DMS79 (cell line): ENCODE data around the gene PLCXD3.

Source experiments
- DNase-seq: peaks from one replicate; lab custom pipeline; 2025; lab: John Stamatoyannopoulos, UW

The PLCXD3 gene

DNA sequence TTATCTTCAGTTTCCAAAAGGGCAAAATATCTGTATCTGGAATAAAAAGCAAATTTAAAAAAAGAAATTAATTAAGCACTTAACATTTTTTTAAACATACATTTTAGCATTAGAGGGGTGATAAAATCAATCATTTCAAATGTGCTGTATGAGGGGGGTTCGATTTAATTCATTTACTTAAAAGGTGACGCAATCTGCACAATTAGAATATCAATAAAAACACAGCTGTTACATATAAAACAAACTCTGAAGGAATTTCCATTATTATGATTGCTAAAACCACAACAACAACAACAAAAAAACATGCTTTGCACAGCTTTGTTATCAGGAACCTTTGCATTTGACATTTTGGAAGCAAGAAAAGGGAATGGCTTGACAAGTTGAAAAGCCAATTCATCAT lies 225.5 kb downstream of the PLCXD3 start:
- no peak for DNase-seq

DNA sequence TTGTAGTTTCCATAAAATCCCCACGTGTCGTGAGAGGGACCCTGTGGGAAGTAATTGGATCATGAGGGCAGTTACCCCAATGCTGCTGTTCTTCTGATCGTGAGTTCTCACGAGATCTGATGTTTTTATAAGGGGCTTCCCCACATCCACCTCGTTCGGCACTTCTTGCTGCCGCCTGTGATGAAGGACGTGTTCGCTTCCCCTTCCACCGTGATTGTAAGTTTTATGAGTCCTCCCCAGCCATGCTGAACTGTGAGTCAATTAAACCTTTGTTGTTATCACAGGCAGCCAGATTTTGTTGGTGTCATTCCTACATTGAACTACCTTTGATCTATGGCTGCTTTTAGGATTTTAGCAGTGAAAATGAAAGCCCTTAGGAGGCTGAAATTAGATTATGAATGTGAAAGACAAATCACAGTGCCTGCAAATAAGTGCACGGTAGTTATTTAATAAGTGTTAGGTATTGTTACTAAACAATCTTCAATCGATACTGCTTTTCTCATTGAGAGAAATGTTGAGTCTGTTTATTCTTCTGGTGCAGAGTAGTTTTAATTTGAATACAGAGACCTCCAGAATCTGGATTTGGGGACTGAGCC lies 229.1 kb downstream of the PLCXD3 start:
- DNase-seq = no peak

DNA sequence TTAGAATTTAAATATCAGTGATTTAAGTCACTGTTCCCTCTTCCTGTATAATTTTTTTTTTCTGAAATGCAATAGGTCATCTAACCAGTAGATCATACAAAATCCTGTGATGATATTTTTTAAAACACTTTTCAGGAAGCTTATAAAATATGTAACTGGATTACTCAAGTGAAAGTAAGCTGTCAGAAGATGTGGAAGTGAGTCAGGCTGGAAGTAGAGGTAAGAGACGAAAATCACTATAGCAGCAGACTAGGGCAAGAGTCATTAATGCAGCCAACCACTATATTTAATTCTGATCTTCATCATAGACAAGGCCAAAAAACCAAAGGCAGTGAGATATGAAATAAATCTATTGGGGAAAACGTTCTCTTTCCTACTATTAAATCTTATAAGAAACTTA lies 231.4 kb downstream of the PLCXD3 start:
- no peak for DNase-seq

DNA sequence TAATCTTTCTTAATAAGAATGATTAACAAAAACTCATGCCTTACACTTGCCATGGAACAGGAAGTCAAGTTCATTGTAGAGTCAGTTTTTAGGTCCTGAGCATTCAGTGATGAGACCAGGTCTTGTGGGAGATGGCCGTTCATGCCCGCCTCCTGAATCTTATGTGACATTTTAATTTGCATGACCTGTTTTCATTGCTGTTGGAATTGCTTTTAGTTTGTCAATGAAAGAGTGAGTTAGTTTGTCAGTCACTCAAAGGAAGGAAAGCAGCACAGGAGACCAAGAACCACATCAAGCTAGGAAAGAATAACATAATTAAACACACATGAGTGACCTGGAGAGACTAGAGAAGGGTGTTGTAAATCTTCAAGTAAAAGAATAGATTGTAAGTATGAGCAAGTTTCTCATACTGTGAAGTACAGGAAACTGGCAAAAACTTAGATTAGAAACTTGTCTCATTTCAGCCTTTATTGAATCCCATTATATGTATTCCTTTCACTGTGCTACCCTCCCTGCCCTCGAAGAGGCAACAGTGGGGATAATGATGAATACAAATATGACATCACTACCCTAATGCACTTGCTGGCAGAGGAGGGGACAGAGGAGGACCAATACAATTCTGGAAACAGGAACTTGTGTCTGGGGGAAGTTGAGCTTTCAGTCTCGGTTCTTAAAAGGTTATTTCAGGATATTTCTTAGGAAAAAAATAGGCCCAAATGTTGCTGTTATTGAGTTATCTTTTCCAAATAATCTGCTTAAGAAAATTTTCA lies 232.7 kb downstream of the PLCXD3 start:
- DNase-seq = no peak

DNA sequence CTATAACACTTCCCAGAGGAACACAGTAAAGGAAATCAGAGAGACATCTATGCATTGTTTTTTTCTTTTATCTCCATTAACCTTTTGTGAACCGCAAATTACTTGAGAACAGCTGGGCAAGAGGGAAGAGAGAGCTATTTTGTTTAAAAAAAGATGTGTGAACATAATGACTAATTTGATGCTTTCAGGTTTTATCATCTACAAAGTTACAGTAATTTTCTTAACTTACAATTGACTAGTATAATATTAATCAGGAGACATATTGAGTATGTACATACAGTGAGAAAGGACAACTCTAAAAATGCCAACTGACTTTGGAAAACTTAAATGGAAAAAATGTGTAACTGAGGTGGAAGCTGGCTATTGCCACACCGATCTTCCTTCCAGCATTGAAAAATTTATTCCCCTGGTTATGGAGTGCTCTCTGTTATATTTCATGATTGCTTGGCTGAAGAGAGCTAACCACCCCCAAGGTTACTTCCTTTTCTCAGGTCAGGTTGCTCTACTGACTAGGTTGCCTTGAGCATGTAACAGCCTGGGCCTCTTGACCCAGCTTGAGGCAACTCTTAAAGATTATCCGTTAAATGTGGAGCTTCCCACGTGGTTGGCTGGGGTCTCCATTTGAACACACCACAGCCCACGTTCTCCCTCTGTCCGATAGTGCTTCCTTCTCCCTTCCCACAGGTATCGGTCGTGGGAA lies 234.4 kb downstream of the PLCXD3 start:
- no peak for DNase-seq

DNA sequence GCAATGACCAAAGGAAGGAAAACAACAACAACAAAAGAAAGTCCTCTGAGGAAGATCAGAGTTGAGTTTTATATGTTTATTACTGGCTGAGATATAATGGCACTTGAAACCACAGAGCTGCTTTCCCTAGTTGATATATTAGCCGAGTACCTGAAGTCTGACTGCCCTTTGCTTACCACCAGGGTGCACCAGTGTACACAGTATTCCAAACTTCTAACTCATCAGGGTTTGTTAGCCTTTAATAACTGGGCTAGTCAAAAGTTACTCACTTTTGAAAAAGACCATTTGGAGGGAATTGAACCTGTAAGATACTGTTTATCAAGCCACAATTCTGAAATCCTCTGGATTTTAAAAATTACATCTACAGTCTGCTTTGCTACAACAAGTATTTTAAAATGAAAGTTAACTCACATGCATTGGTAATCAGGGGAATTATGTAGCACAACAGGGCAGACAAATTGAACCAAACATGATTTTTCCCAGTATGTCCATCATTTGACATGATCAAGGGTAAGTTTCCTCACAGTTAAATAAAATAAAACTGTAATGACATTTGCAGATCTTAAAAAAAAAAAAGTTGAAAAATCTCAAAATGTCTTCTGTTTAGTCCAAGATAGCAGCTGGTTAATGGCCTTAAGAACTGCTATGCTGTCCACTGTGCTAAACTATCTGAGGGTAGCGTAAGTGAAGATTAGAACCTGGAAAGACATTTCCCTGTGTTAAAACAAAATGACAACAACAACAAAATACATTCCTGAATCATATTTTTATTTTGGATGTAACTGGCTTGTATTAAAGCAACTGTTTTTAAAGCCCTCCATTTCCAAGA lies 239.8 kb downstream of the PLCXD3 start:
- DNase-seq = no peak

DNA sequence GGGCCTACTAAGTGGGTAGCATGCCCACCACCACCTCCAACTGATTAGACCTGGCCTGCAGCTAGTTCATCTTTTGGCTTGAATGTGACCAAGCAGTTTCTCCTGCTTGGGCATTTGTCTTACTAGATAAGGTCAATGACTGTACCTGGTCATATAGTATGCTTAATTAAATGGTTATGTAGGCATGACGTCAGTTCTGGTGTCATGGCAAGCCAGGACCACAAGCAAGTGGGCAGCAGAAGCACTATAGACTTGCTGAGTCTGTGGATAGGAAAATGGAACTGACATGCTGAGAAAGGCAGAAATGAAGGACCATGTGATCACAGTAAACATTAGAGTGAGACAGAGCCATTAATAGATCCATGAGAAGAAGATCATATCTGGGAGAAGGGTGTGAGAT lies 241.5 kb downstream of the PLCXD3 start:
- no peak for DNase-seq

DNA sequence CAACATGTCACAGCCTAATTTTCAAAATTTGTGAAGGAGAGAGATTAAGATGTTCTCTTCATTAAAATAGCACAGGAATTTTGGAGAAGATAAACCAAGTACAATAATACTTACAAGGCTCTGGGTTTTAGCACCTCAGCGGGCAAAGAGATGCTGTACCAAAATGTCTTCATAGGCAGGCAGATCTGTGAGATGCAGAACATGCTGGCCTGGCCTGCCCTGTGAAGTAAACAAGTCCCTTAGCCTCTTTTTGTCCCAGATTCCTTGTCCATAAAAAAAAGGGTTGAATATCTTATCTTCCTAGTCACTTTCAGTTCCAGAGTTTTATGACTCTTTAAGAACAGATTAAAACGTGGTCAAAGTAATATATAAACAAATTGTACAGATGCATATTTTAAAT lies 244.0 kb downstream of the PLCXD3 start:
- no peak for DNase-seq

DNA sequence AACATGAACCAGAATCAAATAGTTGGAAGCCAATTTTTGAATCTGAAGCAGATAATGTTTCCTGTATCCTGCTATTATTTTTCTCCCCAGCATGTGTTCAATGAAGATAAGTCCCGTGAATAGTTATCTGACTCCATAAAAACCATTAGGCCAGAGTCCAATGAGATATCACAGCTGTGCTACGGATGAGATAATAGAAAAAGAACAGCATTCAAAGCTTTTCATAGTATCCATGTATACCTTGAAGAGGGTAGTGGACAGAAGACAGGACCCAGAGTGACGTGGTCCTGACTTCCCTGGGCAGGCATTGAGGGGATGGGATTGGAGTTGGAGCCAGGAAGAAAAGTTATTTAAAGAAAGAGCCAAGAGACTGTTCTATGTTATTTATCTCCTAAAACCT lies 246.4 kb downstream of the PLCXD3 start:
- DNase-seq = no peak

DNA sequence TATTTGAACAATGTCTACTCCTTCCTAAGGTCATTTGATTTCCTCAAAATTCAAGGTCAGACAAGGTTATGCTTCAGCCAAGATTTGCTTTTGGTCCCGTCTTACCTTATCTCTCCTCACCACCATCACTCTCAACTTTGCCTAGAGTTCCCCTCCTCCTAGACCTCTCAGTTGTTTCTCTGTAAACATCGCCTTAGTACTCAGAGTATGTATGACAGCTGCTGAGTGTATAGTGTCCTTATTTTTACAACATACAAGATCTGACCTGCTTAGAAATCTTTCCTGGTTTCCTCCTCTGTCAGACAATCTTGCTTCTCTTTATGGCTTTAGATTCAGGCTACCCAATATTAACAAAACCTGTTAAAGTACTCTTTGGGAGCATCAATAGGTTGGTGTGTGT lies 247.1 kb downstream of the PLCXD3 start:
- DNase-seq = no peak
